ENCODE results near the gene DMTF1. TPM values are rescaled to one million over a fixed set of nuclear protein-coding genes. Genes with fewer than 3 reads are reported as not detected.

Gene DMTF1
- total RNA-seq, 2 donors from 2014 or later = 129 to 152 TPM

DNA sequence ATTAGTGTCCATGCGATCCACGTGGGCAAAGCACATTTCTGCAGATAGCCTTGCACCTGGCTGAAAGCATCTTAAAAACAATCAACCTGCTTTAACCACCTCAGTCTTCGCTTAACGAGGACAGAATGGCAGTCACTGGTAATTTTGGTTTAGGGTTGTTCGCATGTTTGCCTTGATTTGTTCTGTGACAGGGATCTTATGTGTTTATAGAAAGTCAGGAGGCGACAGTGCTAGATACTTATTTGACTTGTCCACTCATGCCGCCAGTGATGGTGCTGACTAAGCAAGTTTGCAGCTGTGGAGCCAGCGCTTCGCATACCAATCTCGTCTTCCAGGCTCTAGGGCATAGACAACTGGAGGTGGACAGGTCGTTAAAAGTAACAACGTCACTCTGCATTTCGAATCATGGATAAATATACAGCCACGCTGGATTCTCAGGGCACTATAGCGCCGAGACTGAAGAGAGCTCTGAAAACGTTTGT lies 68.5 kb downstream of the DMTF1 start:
- Histone ChIP-seq H3K36me3 (ENCODE audit: control insufficient read depth, insufficient read depth, low read length) (peaks cover 7% of the 10 kb centered on the region), H3K27ac (ENCODE audit: low read depth, low read length) (no peak overlapping the region), H3K9me3 (ENCODE audit: control insufficient read depth, low read length) (no peaks in the 10 kb centered on the region), H3K27me3 (ENCODE audit: control insufficient read depth, insufficient read depth, low read length, poor library complexity, severe bottlenecking) (peaks cover 53% of the 10 kb centered on the region), H3K4me1 (ENCODE audit: control insufficient read depth, insufficient read depth, low read length) (no peaks in the 10 kb centered on the region), H3K4me3 (ENCODE audit: low read length) (peak overlapping the region; percentile 87), H3K9ac (ENCODE audit: extremely low read depth, low read length, poor library complexity, severe bottlenecking) (no peak overlapping the region)
- Mint-ChIP-seq H3K9me3 (no peaks in the 10 kb centered on the region), H3K27me3 (ENCODE audit: insufficient read depth) (peaks cover 6% of the 10 kb centered on the region), H3K4me1 (peaks cover 14% of the 10 kb centered on the region), H3K4me3 (peak overlapping the region; percentile 90), H3K27ac (no peak overlapping the region), H3K36me3 (ENCODE audit: low read depth) (peaks cover 12% of the 10 kb centered on the region)
- WGBS, 2 experiments (ENCODE audit: insufficient coverage in 1 of 2, insufficient read length in 1 of 2) = 40 to 43% methylated on average over 13 to 17 of the region's 17 CpGs
- DNase-seq = peak; percentile 60
- no peak for TF ChIP-seq CTCF (conservative IDR thresholded peaks at IDR 0.05)

- Mint-ChIP-seq H3K4me3 (no peak overlapping the region), H3K4me1 (peaks cover 5% of the 10 kb centered on the region), H3K9me3 (no peaks in the 10 kb centered on the region), H3K36me3 (ENCODE audit: low read depth) (no peaks in the 10 kb centered on the region), H3K27me3 (ENCODE audit: insufficient read depth) (peaks cover 21% of the 10 kb centered on the region), H3K27ac (no peak overlapping the region)
- Histone ChIP-seq H3K4me1 (ENCODE audit: control insufficient read depth, insufficient read depth, low read length) (no peaks in the 10 kb centered on the region), H3K9me3 (ENCODE audit: control insufficient read depth, low read length) (no peaks in the 10 kb centered on the region), H3K4me3 (ENCODE audit: low read length) (no peak overlapping the region), H3K9ac (ENCODE audit: extremely low read depth, low read length, poor library complexity, severe bottlenecking) (no peak overlapping the region), H3K36me3 (ENCODE audit: control insufficient read depth, insufficient read depth, low read length) (no peaks in the 10 kb centered on the region), H3K27me3 (ENCODE audit: control insufficient read depth, insufficient read depth, low read length, poor library complexity, severe bottlenecking) (peaks cover 69% of the 10 kb centered on the region), H3K27ac (ENCODE audit: low read depth, low read length) (no peak overlapping the region)
- no peak for DNase-seq
- 50% methylated on average over 1 of the region's 1 CpG; no CpG with 5 or more reads in 1 of the 2 experiments for WGBS, 2 experiments (ENCODE audit: insufficient coverage in 1 of 2, insufficient read length in 1 of 2)
- no peak for TF ChIP-seq CTCF (conservative IDR thresholded peaks at IDR 0.05)
Measured at GRCh38 chr7:87223666-87224065, 71.4 kb downstream of the DMTF1 start.

DNA sequence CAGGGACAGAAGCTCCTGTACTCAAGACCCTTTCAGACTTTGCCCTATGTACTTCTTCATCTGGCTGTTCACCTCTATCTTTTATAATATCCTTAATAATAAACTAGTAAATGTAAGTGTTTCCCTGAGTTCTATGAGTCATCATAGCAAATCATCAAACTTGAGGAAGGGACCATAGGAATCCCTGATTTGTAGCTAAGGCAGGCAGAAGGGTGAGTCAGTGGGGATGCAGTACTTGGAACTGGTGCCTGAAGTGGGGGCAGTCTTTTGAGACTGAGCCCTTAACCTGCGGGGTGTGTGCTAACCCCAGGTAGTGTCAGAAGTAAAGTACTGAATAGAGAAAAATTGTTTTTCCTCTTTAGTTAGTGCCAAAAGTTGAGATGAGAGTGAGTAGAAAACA lies 73.4 kb downstream of the DMTF1 start:
- Mint-ChIP-seq H3K4me3 (no peak overlapping the region), H3K27ac (no peak overlapping the region), H3K36me3 (ENCODE audit: low read depth) (no peaks in the 10 kb centered on the region), H3K4me1 (no peaks in the 10 kb centered on the region), H3K27me3 (ENCODE audit: insufficient read depth) (peaks cover 27% of the 10 kb centered on the region), H3K9me3 (no peaks in the 10 kb centered on the region)
- no peak overlapping the region for H3K9ac ChIP-seq (ENCODE audit: extremely low read depth, low read length, poor library complexity, severe bottlenecking)
- H3K27ac ChIP-seq (ENCODE audit: low read depth, low read length) = no peak overlapping the region
- H3K4me1 ChIP-seq (ENCODE audit: control insufficient read depth, insufficient read depth, low read length) = no peaks in the 10 kb centered on the region
- H3K36me3 ChIP-seq (ENCODE audit: control insufficient read depth, insufficient read depth, low read length) = no peaks in the 10 kb centered on the region
- peak; percentile 24 for TF ChIP-seq CTCF (conservative IDR thresholded peaks at IDR 0.05)
- DNase-seq = no peak
- H3K27me3 ChIP-seq (ENCODE audit: control insufficient read depth, insufficient read depth, low read length, poor library complexity, severe bottlenecking) = peaks cover 67% of the 10 kb centered on the region
- no peaks in the 10 kb centered on the region for H3K9me3 ChIP-seq (ENCODE audit: control insufficient read depth, low read length)
- WGBS, 2 experiments (ENCODE audit: insufficient coverage in 1 of 2, insufficient read length in 1 of 2) = 60 to 66% methylated on average over 1 of the region's 1 CpG
- H3K4me3 ChIP-seq (ENCODE audit: low read length) = no peak overlapping the region

Data from endodermal cell (in vitro differentiated cells).